Measurements from ENCODE around the gene SLC22A7. TPM values are rescaled to one million over a fixed set of nuclear protein-coding genes. Genes with fewer than 3 reads are reported as not detected.

The SLC22A7 gene
- not detected in 2 replicates for polyA plus RNA-seq (2013)

DNA sequence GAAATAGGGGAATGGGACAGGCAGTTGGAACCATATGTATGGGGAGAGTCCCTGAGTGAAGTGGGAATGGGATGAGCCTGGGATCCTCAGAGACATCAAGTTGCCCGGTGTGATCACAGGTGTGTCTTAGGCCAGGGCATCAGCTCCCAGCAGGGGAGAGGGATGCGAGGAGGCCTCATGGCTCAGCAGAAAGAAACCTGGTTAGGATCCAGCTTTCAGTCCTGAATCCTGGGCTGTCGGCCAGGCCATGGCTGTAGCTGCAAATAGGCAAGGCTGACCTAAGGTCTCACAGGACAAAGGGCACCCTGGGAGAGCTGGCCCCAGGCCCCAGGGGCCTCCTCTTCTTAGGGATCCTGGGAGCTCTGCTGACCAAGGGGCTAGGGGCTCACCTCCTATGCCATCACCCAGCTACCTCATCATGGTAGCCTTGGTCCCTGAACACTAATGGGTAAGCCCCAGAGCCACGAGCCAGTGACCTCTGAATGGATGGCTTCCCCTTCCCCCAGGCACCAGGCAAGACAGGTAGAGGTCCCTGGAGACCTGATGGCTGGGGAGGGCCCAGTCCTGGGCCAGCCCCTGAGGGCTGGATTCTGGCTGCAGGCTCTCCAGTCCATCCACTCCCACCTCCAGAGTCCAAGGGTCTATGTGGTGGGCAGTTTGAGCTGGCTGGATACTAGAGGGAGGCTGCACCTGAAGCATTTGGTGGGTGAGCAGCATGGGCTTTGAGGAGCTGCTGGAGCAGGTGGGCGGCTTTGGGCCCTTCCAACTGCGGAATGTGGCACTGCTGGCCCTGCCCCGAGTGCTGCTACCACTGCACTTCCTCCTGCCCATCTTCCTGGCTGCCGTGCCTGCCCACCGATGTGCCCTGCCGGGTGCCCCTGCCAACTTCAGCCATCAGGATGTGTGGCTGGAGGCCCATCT, at the start of gene SLC22A7:
Gene SLC22A7, plus strand, starts transcription at position 617 of the 921 bp plus-strand sequence. Its CDS starts 99 bp downstream, at position 716.
- Histone ChIP-seq H2BK120ac (ENCODE audit: insufficient read depth, low read length, poor library complexity) (no peak within 1 kb of the TSS), H3K4ac (ENCODE audit: low read depth, low read length) (no peak within 1 kb of the TSS), H3K9ac (ENCODE audit: low read length) (no peak within 1 kb of the TSS), H2BK5ac (ENCODE audit: low read depth, low read length, poor library complexity) (no peak within 1 kb of the TSS), H3K4me3 (ENCODE audit: low read depth, low read length) (no peak within 1 kb of the TSS), H3K18ac (ENCODE audit: low read length) (no peak within 1 kb of the TSS), H3K79me2 (ENCODE audit: control insufficient read depth, insufficient read depth, low read length, poor library complexity) (no peaks in the 10 kb centered on the region), H3K4me2 (ENCODE audit: low read length) (no peak within 1 kb of the TSS), H3K14ac (ENCODE audit: low read length) (no peak within 1 kb of the TSS), H2AFZ (ENCODE audit: insufficient read depth, low read length, poor library complexity) (no peak within 1 kb of the TSS), H3K9me3 (ENCODE audit: insufficient read depth, low read depth, low read length) (peaks cover 7% of the 10 kb centered on the region), H3K27ac (ENCODE audit: low read depth, low read length) (no peak within 1 kb of the TSS), H3K4me1 (ENCODE audit: control insufficient read depth in 1 of 2, insufficient read depth in 2 of 2, low read length in 2 of 2) (no peaks in the 10 kb centered on the region), H3K79me1 (ENCODE audit: low read length) (no peaks in the 10 kb centered on the region), H2AK5ac (ENCODE audit: low read length) (no peak within 1 kb of the TSS), H2BK12ac (ENCODE audit: low read length) (no peak within 1 kb of the TSS), H3K23ac (ENCODE audit: low read length) (no peak within 1 kb of the TSS), H4K8ac (ENCODE audit: low read depth, low read length) (no peak within 1 kb of the TSS), H3K27me3 (ENCODE audit: insufficient read depth, low read length) (no peaks in the 10 kb centered on the region), H3K36me3 (ENCODE audit: control insufficient read depth in 1 of 2, insufficient read depth in 2 of 2, low read length in 2 of 2) (no peaks in the 10 kb centered on the region), H4K91ac (ENCODE audit: low read depth, low read length) (no peak within 1 kb of the TSS), H4K12ac (ENCODE audit: low read depth, low read length) (no peak within 1 kb of the TSS)
- no CpG with 5 or more reads among the region's 10 CpGs for WGBS (ENCODE audit: extremely low coverage, insufficient coverage, insufficient read length)
- no peak for DNase-seq

GRCh38 chr6:43248791-43249190, 49.3 kb upstream of the SLC22A7 start:
- Histone ChIP-seq H3K4me1 (ENCODE audit: control insufficient read depth in 1 of 2, insufficient read depth in 2 of 2, low read length in 2 of 2) (peaks cover 10% of the 10 kb centered on the region in 2 experiments), H4K91ac (ENCODE audit: low read depth, low read length) (no peak overlapping the region), H3K18ac (ENCODE audit: low read length) (no peak overlapping the region), H2BK120ac (ENCODE audit: insufficient read depth, low read length, poor library complexity) (no peak overlapping the region), H2AFZ (ENCODE audit: insufficient read depth, low read length, poor library complexity) (no peak overlapping the region), H3K23ac (ENCODE audit: low read length) (no peak overlapping the region), H3K4ac (ENCODE audit: low read depth, low read length) (no peak overlapping the region), H2AK5ac (ENCODE audit: low read length) (no peak overlapping the region), H3K27ac (ENCODE audit: low read depth, low read length) (no peak overlapping the region), H3K9me3 (ENCODE audit: insufficient read depth, low read depth, low read length) (no peaks in the 10 kb centered on the region), H3K79me2 (ENCODE audit: control insufficient read depth, insufficient read depth, low read length, poor library complexity) (no peaks in the 10 kb centered on the region), H4K12ac (ENCODE audit: low read depth, low read length) (no peak overlapping the region), H2BK12ac (ENCODE audit: low read length) (no peak overlapping the region), H3K79me1 (ENCODE audit: low read length) (no peaks in the 10 kb centered on the region), H3K27me3 (ENCODE audit: insufficient read depth, low read length) (peaks cover 25% of the 10 kb centered on the region), H4K8ac (ENCODE audit: low read depth, low read length) (no peak overlapping the region), H3K4me3 (ENCODE audit: low read depth, low read length) (no peak overlapping the region), H3K14ac (ENCODE audit: low read length) (no peak overlapping the region), H3K9ac (ENCODE audit: low read length) (no peak overlapping the region), H2BK5ac (ENCODE audit: low read depth, low read length, poor library complexity) (no peak overlapping the region), H3K4me2 (ENCODE audit: low read length) (no peak overlapping the region), H3K36me3 (ENCODE audit: control insufficient read depth in 1 of 2, insufficient read depth in 2 of 2, low read length in 2 of 2) (no peaks in the 10 kb centered on the region)
- DNase-seq, result no peak

- Histone ChIP-seq H3K9me3 (ENCODE audit: insufficient read depth, low read depth, low read length) (no peaks in the 10 kb centered on the region), H2BK5ac (ENCODE audit: low read depth, low read length, poor library complexity) (no peak overlapping the region), H3K14ac (ENCODE audit: low read length) (no peak overlapping the region), H3K79me1 (ENCODE audit: low read length) (no peaks in the 10 kb centered on the region), H3K79me2 (ENCODE audit: control insufficient read depth, insufficient read depth, low read length, poor library complexity) (no peaks in the 10 kb centered on the region), H3K18ac (ENCODE audit: low read length) (no peak overlapping the region), H3K27ac (ENCODE audit: low read depth, low read length) (no peak overlapping the region), H3K4me2 (ENCODE audit: low read length) (no peak overlapping the region), H3K4me1 (ENCODE audit: control insufficient read depth in 1 of 2, insufficient read depth in 2 of 2, low read length in 2 of 2) (peaks cover 10% of the 10 kb centered on the region in 2 experiments), H3K9ac (ENCODE audit: low read length) (no peak overlapping the region), H3K27me3 (ENCODE audit: insufficient read depth, low read length) (peaks cover 6% of the 10 kb centered on the region), H2AK5ac (ENCODE audit: low read length) (no peak overlapping the region), H4K91ac (ENCODE audit: low read depth, low read length) (no peak overlapping the region), H2BK120ac (ENCODE audit: insufficient read depth, low read length, poor library complexity) (no peak overlapping the region), H4K12ac (ENCODE audit: low read depth, low read length) (no peak overlapping the region), H3K4me3 (ENCODE audit: low read depth, low read length) (no peak overlapping the region), H2BK12ac (ENCODE audit: low read length) (no peak overlapping the region), H3K4ac (ENCODE audit: low read depth, low read length) (no peak overlapping the region), H2AFZ (ENCODE audit: insufficient read depth, low read length, poor library complexity) (no peak overlapping the region), H3K23ac (ENCODE audit: low read length) (no peak overlapping the region), H4K8ac (ENCODE audit: low read depth, low read length) (no peak overlapping the region), H3K36me3 (ENCODE audit: control insufficient read depth in 1 of 2, insufficient read depth in 2 of 2, low read length in 2 of 2) (no peaks in the 10 kb centered on the region)
- DNase-seq, result peak in 1 of 2 donors; percentile 14
- no CpG with 5 or more reads among the region's 8 CpGs for WGBS (ENCODE audit: extremely low coverage, insufficient coverage, insufficient read length)
Measured at GRCh38 chr6:43250992-43251373, 47.1 kb upstream of the SLC22A7 start.

DNA sequence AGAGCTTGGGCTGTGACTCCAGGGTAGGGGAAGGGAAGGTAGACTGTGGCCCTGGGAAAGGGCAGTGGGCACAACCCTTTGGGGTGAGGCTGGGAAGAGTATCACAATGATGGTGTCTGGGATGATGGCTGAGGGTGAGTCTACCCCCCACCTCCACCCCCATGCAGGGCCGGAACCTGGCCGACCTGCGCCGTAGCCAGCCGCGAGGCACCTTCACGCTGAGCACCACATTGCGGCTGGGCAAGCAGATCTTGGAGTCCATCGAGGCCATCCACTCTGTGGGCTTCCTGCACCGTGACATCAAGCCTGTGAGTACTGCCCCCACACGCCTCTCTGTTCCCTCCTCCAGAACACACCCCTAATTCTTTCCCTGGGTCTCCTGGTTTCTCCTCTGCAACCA, 44.7 kb upstream of the SLC22A7 start:
- Histone ChIP-seq H3K27me3 (ENCODE audit: insufficient read depth, low read length) (no peaks in the 10 kb centered on the region), H2AFZ (ENCODE audit: insufficient read depth, low read length, poor library complexity) (no peak overlapping the region), H2BK12ac (ENCODE audit: low read length) (no peak overlapping the region), H4K91ac (ENCODE audit: low read depth, low read length) (no peak overlapping the region), H3K4me2 (ENCODE audit: low read length) (no peak overlapping the region), H2BK5ac (ENCODE audit: low read depth, low read length, poor library complexity) (no peak overlapping the region), H2BK120ac (ENCODE audit: insufficient read depth, low read length, poor library complexity) (no peak overlapping the region), H3K14ac (ENCODE audit: low read length) (no peak overlapping the region), H3K36me3 (ENCODE audit: control insufficient read depth in 1 of 2, insufficient read depth in 2 of 2, low read length in 2 of 2) (no peaks in the 10 kb centered on the region), H3K23ac (ENCODE audit: low read length) (no peak overlapping the region), H3K79me2 (ENCODE audit: control insufficient read depth, insufficient read depth, low read length, poor library complexity) (no peaks in the 10 kb centered on the region), H2AK5ac (ENCODE audit: low read length) (no peak overlapping the region), H3K18ac (ENCODE audit: low read length) (no peak overlapping the region), H3K9ac (ENCODE audit: low read length) (no peak overlapping the region), H3K4me1 (ENCODE audit: control insufficient read depth in 1 of 2, insufficient read depth in 2 of 2, low read length in 2 of 2) (no peaks in the 10 kb centered on the region), H3K9me3 (ENCODE audit: insufficient read depth, low read depth, low read length) (no peaks in the 10 kb centered on the region), H4K8ac (ENCODE audit: low read depth, low read length) (no peak overlapping the region), H3K79me1 (ENCODE audit: low read length) (no peaks in the 10 kb centered on the region), H3K4ac (ENCODE audit: low read depth, low read length) (no peak overlapping the region), H3K27ac (ENCODE audit: low read depth, low read length) (no peak overlapping the region), H4K12ac (ENCODE audit: low read depth, low read length) (no peak overlapping the region), H3K4me3 (ENCODE audit: low read depth, low read length) (no peak overlapping the region)
- DNase-seq, result no peak
- no CpG with 5 or more reads among the region's 11 CpGs for WGBS (ENCODE audit: extremely low coverage, insufficient coverage, insufficient read length)

All from trophoblast cell (in vitro differentiated cells and primary cell).